ENCODE results near the gene CRELD2.

Gene CRELD2

GRCh38 chr22:49959782-49960158, 41.3 kb downstream of the CRELD2 start:
- FAIRE-seq: no peak

GRCh38 chr22:49960159-49961004, 41.9 kb downstream of the CRELD2 start, which contains the start of gene PIM3:
Gene PIM3 (plus strand): TSS chr22:49960772. CDS start chr22:49960948, 176 bp downstream.
- FAIRE-seq: no peak

GRCh38 chr22:49961005-49961600, 42.7 kb downstream of the CRELD2 start:
- FAIRE-seq: no peak

GRCh38 chr22:49961601-49962011, 43.2 kb downstream of the CRELD2 start:
- FAIRE-seq: no peak

- no peak for FAIRE-seq
These were observed 43.7 kb downstream of the CRELD2 start for GRCh38 chr22:49962012-49962750.

GRCh38 chr22:49962751-49963646, 44.6 kb downstream of the CRELD2 start:
- FAIRE-seq: no peak

- no peak for FAIRE-seq
These were observed 45.2 kb downstream of the CRELD2 start for GRCh38 chr22:49963647-49964026.

- no peak for FAIRE-seq
These were observed 46.0 kb downstream of the CRELD2 start for GRCh38 chr22:49964136-49965090.

- no peak for FAIRE-seq
These were observed 46.9 kb downstream of the CRELD2 start for GRCh38 chr22:49965091-49966040.

GRCh38 chr22:49966041-49966773, 47.8 kb downstream of the CRELD2 start:
- FAIRE-seq: no peak

GRCh38 chr22:49966774-49967705, 48.6 kb downstream of the CRELD2 start:
- no peak for FAIRE-seq

GRCh38 chr22:49967706-49968208, 49.3 kb downstream of the CRELD2 start:
- no peak for FAIRE-seq

- no peak for FAIRE-seq
These were observed 49.9 kb downstream of the CRELD2 start for GRCh38 chr22:49968313-49968830.

GRCh38 chr22:49968831-49969661, 50.6 kb downstream of the CRELD2 start:
- no peak for FAIRE-seq

GRCh38 chr22:49969751-49970527, 51.5 kb downstream of the CRELD2 start:
- no peak for FAIRE-seq

All from colon (tissue), 2 donors.